GM21447 (cell line): ENCODE data around the gene CYB5B.

ENCODE experiments used
- ATAC-seq: cut with Tn5 transposase; IDR thresholded peaks from one replicate; pipeline ENCODE4 v1.9.1; 2021; ENCODE audit not compliant: unreplicated experiment

The CYB5B gene

GRCh38 chr16:69514356-69514755 lies 89.9 kb downstream of the CYB5B start:
- no peak for ATAC-seq
